Glutamatergic neuron (in vitro differentiated cells): ENCODE measurements around the gene TAF11. TPM values are rescaled to one million over a fixed set of nuclear protein-coding genes. Genes with fewer than 3 reads are reported as not detected.

Experiments used
- DNase-seq: peaks from one replicate; pipeline ENCODE4 v3.0.0; 2022
- H3K27ac Mint-ChIP-seq: one replicate; pipeline ENCODE4 v1.8.0; 2020; ENCODE audit warnings: mild to moderate bottlenecking, mixed read lengths, inconsistent platforms; ENCODE audit not compliant: unreplicated experiment
- H3K27me3 Mint-ChIP-seq: one replicate; pipeline ENCODE4 v1.8.0; 2020; ENCODE audit warnings: mild to moderate bottlenecking, moderate library complexity, mixed read lengths, inconsistent platforms; ENCODE audit not compliant: unreplicated experiment
- H3K36me3 Mint-ChIP-seq: one replicate; pipeline ENCODE4 v1.8.0; 2020; ENCODE audit warnings: mild to moderate bottlenecking, mixed read lengths, inconsistent platforms; ENCODE audit not compliant: unreplicated experiment
- H3K4me1 Mint-ChIP-seq: one replicate; pipeline ENCODE4 v1.8.0; 2020; ENCODE audit warnings: mild to moderate bottlenecking, low read depth, mixed read lengths, inconsistent platforms; ENCODE audit not compliant: unreplicated experiment
- H3K4me3 Mint-ChIP-seq: one replicate; pipeline ENCODE4 v1.8.0; 2020; ENCODE audit warnings: mild to moderate bottlenecking, mixed read lengths, inconsistent platforms; ENCODE audit not compliant: unreplicated experiment
- H3K9me3 Mint-ChIP-seq: one replicate; pipeline ENCODE4 v1.8.0; 2020; ENCODE audit warnings: mild to moderate bottlenecking, moderate library complexity, mixed read lengths, inconsistent platforms; ENCODE audit not compliant: unreplicated experiment
- total RNA-seq: library from RNA; stranded (reverse); fragmentation: NEBNext Ultra II Directional; extraction: Animal tissue kit (Norgen Biotek cat#: 25700); gene quantifications from one replicate; pipeline ENCODE4 v1.2.1, GENCODE V29; 2021; ENCODE audit not compliant: unreplicated experiment
- TF ChIP-seq, protein P1 (sequence below): fragments of 200-600 bp; sonication (generic); IDR thresholded peaks from one replicate; pipeline ENCODE4 v1.5.0; 2021; ENCODE audit not compliant: partially characterized antibody, unreplicated experiment

Gene TAF11
- total RNA-seq, 1 donor from 2014 or later, result 48.5 TPM

DNA sequence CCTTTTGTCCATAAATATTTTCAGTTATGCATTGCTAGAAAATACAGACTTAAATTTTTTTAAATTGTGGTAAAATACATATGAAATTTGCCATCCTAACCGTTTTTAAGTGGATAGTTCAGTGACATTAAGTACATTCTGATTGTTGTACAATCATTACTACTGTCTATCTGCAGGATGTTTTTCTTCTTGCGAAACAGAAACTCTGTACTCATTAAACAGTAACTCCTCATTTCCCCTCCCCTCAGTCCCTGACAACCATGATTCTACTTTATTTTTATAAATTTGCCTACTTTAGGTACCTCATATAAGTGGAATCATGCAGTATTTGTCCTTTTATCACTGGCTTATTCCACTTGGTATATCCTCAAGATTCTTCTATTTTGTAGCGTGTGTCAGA lies 21.3 kb downstream of the TAF11 start:
- Mint-ChIP-seq H3K4me3 (no peak overlapping the region), H3K4me1 (no peaks in the 10 kb centered on the region), H3K9me3 (no peaks in the 10 kb centered on the region), H3K27ac (no peak overlapping the region), H3K27me3 (no peaks in the 10 kb centered on the region), H3K36me3 (no peaks in the 10 kb centered on the region)
- no peak for DNase-seq
- TF ChIP-seq, protein P1, sequence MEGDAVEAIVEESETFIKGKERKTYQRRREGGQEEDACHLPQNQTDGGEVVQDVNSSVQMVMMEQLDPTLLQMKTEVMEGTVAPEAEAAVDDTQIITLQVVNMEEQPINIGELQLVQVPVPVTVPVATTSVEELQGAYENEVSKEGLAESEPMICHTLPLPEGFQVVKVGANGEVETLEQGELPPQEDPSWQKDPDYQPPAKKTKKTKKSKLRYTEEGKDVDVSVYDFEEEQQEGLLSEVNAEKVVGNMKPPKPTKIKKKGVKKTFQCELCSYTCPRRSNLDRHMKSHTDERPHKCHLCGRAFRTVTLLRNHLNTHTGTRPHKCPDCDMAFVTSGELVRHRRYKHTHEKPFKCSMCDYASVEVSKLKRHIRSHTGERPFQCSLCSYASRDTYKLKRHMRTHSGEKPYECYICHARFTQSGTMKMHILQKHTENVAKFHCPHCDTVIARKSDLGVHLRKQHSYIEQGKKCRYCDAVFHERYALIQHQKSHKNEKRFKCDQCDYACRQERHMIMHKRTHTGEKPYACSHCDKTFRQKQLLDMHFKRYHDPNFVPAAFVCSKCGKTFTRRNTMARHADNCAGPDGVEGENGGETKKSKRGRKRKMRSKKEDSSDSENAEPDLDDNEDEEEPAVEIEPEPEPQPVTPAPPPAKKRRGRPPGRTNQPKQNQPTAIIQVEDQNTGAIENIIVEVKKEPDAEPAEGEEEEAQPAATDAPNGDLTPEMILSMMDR, result no peak

DNA sequence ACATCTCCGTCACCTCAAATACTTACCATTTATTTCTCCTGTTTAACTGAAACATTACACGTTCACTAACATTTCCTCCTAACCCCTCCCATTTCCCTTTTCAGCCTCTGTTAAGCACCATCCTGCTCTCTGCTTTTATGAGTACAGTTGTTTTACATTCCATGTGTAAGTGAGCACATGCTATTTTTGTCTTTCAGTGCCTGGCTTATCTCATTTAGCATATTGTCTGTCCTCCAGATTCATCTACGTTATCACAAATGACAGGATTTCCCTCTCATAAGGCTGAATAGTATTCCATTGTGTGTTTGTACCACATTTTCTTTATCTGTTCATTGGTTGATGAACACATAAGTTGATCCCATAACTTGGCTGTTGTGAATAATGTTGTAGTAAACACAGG lies 22.7 kb downstream of the TAF11 start:
- H3K36me3 Mint-ChIP-seq, result no peaks in the 10 kb centered on the region
- no peaks in the 10 kb centered on the region for H3K9me3 Mint-ChIP-seq
- H3K4me1 Mint-ChIP-seq, result no peaks in the 10 kb centered on the region
- TF ChIP-seq, protein P1, result no peak
- no peaks in the 10 kb centered on the region for H3K27me3 Mint-ChIP-seq
- no peak overlapping the region for H3K4me3 Mint-ChIP-seq
- DNase-seq, result no peak
- H3K27ac Mint-ChIP-seq, result no peak overlapping the region

DNA sequence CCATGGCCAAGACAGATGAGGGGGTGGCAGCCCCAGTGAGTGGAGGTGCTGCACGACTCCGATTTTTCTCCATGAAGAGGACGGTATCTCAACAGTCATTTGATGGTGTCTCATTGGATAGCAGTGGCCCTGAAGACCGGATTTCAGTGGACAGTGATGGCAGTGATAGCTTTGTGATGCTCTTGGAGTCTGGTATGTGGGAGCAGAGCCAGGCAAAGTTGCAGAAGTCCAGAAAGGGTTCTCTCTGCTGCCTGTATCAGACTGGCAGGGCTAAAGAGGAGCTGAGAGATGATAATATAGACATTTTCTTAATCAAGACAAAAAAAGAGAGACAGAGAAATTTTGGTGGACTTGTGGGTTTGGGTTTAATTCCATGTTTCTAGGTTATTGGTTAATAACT lies 23.8 kb downstream of the TAF11 start:
- H3K4me1 Mint-ChIP-seq, result no peaks in the 10 kb centered on the region
- no peak for DNase-seq
- H3K27ac Mint-ChIP-seq, result no peak overlapping the region
- no peaks in the 10 kb centered on the region for H3K9me3 Mint-ChIP-seq
- no peak overlapping the region for H3K4me3 Mint-ChIP-seq
- no peaks in the 10 kb centered on the region for H3K36me3 Mint-ChIP-seq
- H3K27me3 Mint-ChIP-seq, result no peaks in the 10 kb centered on the region
- TF ChIP-seq, protein P1, result no peak

DNA sequence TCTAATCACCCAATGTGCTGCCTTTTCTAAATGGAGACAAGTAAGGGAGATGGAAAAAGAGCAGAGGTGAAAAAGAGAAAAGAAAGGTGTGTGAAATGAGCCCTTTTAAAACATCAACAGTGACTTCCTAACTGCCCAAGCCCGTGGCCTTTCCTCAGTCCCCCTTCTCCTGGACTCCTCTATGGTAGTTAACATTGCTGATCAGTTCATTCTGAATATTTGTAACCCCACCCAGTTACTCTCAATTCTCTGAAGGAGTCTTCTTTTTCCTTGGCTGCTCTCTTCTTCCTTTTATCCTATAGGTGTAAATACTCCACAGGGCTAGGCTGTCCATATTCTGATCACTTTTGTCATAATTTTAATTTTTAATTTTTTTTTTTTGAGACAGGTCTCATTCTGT lies 27.1 kb downstream of the TAF11 start:
- no peak for DNase-seq
- H3K27ac Mint-ChIP-seq, result no peak overlapping the region
- H3K27me3 Mint-ChIP-seq, result no peaks in the 10 kb centered on the region
- H3K4me1 Mint-ChIP-seq, result no peaks in the 10 kb centered on the region
- H3K4me3 Mint-ChIP-seq, result no peak overlapping the region
- TF ChIP-seq, protein P1, result no peak
- no peaks in the 10 kb centered on the region for H3K9me3 Mint-ChIP-seq
- no peaks in the 10 kb centered on the region for H3K36me3 Mint-ChIP-seq

DNA sequence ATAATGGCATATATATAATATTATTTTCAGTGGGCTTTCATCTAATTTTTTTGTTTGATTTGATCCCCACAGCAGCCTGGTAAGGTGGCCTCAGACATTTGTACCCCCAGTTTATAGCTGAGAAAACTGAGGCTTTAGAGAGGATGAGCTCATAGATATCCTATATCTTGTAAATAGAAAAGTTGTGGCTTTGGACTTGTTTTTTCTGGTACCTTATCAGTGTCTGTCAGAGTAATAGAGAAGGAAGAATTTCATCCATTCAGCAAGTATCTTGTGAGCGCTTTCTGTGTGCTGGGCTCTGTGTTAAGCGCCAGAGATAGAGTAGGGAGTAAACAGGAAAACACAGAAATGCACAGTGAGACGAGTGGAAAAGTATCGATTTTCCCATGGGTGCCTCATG lies 27.9 kb downstream of the TAF11 start:
- Mint-ChIP-seq H3K27ac (no peak overlapping the region), H3K27me3 (no peaks in the 10 kb centered on the region), H3K4me3 (no peak overlapping the region), H3K36me3 (no peaks in the 10 kb centered on the region), H3K4me1 (no peaks in the 10 kb centered on the region), H3K9me3 (no peaks in the 10 kb centered on the region)
- TF ChIP-seq, protein P1, result no peak
- no peak for DNase-seq
